ENCODE data around the gene DUS4L.

The DUS4L gene

GRCh38 chr7:107560898-107561516 lies 2.8 kb upstream of the DUS4L start:
- no peak for TF ChIP-seq CTCF (IDR thresholded peaks at IDR 0.05; ENCODE audit: insufficient read depth, low read depth, low read length, missing control alignments)
- H3K4me3 ChIP-seq (ENCODE audit: low read depth, low read length) = no peak overlapping the region
- no peak for DNase-seq (ENCODE audit: low read depth)

DNA sequence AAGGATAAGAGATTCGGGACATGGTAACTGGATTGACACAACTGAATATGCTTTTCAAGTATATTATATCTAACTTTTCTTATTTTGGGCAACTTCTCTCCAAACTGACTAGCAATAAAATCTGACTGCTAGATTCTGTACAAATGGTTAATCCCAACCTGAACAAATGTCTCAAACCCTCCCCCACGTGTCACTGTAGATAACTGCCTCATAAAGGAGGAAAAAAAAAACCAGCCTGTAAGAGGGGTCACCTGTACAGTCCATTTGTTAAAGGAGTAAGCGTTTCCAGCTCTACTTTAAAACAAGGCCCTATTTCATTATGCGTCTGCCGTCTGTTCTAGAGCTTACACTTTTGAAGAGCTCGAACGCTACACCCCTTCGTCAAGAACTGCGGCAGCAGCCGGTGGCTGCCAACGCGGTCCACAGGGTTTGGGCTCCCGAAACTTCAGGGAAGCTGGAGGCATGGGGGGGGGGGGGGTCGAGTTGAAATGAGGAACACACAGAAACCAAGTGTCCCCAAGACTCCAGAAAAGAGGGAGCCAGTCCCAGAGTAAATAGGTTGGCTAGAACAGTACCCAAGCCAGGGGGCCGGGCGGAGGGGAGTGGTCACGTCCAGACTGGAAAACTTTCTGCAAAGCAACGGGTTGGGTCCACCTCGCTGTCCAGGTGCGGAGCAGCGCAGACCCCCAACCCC lies 543 bp upstream of the DUS4L start:
- H3K4me3 ChIP-seq (ENCODE audit: low read depth, low read length) = peak overlapping the region; percentile 69
- TF ChIP-seq CTCF (IDR thresholded peaks at IDR 0.05; ENCODE audit: insufficient read depth, low read depth, low read length, missing control alignments) = no peak
- DNase-seq (ENCODE audit: low read depth) = peak; percentile 12

DNA sequence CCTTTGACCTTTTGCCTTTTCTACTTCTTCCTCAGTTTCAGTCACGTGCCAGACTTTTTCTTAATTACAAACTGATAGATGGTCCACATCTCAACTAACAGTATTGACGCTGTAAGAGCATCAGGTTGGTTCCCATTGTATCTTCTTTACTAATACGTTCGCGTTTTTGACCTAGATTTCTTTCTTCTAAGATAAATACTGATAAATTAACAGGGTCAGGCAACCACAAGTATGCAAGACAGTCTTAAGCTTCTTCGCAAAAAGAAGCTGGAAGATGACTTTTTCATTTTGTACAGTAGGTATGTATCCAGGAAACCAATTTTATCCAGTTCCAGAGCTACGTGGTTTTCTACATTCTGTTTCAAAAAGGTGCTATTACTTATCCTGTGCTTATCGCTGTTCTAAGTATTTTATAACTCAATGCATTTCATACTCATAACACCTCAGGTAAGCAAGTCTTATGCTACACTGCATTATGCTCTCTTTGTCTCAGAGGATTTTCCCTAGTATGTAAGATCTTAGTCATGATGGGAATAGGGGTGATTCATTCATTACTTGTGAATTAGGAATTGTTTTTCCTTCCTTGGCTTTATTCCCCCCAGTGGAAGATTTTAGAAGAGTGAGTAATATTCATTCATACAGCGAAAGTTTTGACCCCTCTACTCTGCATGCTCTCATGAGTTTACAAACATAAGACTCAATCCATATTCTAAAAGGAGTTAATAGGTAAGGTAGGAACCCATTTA lies 955 bp downstream of the DUS4L start:
- no peak for TF ChIP-seq CTCF (IDR thresholded peaks at IDR 0.05; ENCODE audit: insufficient read depth, low read depth, low read length, missing control alignments)
- H3K4me3 ChIP-seq (ENCODE audit: low read depth, low read length) = peak overlapping the region; percentile 69
- DNase-seq (ENCODE audit: low read depth) = no peak

- DNase-seq (ENCODE audit: low read depth) = no peak
- no peak overlapping the region for H3K4me3 ChIP-seq (ENCODE audit: low read depth, low read length)
- no peak for TF ChIP-seq CTCF (IDR thresholded peaks at IDR 0.05; ENCODE audit: insufficient read depth, low read depth, low read length, missing control alignments)
These were observed 6.5 kb downstream of the DUS4L start for GRCh38 chr7:107570298-107570697.

DNA sequence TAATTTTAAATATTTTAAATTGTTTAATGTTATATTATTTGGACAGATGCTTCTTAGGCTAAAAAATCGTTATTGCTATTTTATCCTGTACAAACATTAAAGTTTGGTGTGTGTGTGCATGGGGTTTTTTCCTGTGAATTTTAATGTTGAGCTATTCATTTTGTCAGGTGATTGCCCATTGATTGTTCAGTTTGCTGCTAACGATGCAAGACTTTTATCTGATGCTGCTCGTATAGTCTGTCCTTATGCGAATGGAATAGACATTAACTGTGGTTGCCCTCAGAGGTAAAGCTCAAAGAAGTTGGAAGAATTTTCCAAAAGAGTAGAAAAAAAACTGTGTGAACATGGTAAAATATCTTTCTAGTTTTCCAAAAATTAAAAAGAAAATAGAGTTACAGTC lies 9.8 kb downstream of the DUS4L start:
- H3K4me3 ChIP-seq (ENCODE audit: low read depth, low read length) = no peak overlapping the region
- no peak for DNase-seq (ENCODE audit: low read depth)
- no peak for TF ChIP-seq CTCF (IDR thresholded peaks at IDR 0.05; ENCODE audit: insufficient read depth, low read depth, low read length, missing control alignments)

DNA sequence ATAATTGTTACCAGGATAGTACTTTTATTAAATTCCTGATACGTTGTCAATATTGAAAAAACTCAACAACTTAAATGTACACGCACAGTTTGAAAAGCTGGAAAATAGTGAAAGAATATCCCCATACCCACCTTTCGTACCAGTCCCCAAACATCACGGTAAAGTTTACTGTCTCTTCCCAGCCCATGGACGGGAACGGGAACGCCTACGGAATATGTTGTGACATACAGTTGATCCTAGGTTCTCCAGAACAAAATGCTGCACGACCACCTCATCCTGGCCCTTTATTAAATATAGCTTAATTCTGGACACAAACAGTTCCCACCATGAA lies 15.7 kb downstream of the DUS4L start:
- no peak for TF ChIP-seq CTCF (IDR thresholded peaks at IDR 0.05; ENCODE audit: insufficient read depth, low read depth, low read length, missing control alignments)
- DNase-seq (ENCODE audit: low read depth) = no peak

More for the DNA sequence above, 15.7 kb downstream of the DUS4L start:
- H3K4me3 ChIP-seq (ENCODE audit: low read depth, low read length) = peak overlapping the region; percentile 97
